DOHH2 (cell line): Measurements from ENCODE around the gene ZNRF1.

Experiments used
- H3F3A ChIP-seq: fragments of 200-600 bp; sonication (generic), shearing (Covaris generic); 2 replicates; pipeline ENCODE4 v1.6.0; 2016; ENCODE audit warnings: antibody characterized with exemption, mild to moderate bottlenecking; ENCODE audit not compliant: control insufficient read depth, insufficient read depth
- H3K27ac ChIP-seq: fragments of 200-600 bp; sonication (generic); 2 replicates; pipeline ENCODE4 v1.5.1; 2014; ENCODE audit warnings: low read depth, mild to moderate bottlenecking, low read length, moderate library complexity
- H3K27me3 ChIP-seq: fragments of 200-600 bp; sonication (generic); 2 replicates; pipeline ENCODE4 v1.6.1; 2014; ENCODE audit warnings: mild to moderate bottlenecking, low read length, mixed read lengths; ENCODE audit not compliant: control insufficient read depth
- H3K36me3 ChIP-seq: fragments of 200-600 bp; sonication (generic); 2 replicates; pipeline ENCODE4 v1.6.1; 2014; ENCODE audit warnings: mild to moderate bottlenecking, low read length, moderate library complexity, mixed read lengths; ENCODE audit not compliant: control insufficient read depth
- H3K4me1 ChIP-seq: fragments of 200-600 bp; sonication (generic); 2 replicates; pipeline ENCODE4 v1.6.1; 2014; ENCODE audit warnings: mild to moderate bottlenecking, low read length, mixed read lengths; ENCODE audit not compliant: control insufficient read depth
- H3K4me2 ChIP-seq: fragments of 200-600 bp; sonication (generic); 2 replicates; pipeline ENCODE4 v1.6.0; 2014; ENCODE audit warnings: mild to moderate bottlenecking, low read length, moderate library complexity
- H3K4me3 ChIP-seq: fragments of 200-600 bp; sonication (generic); 2 replicates; pipeline ENCODE4 v1.5.1; 2014; ENCODE audit warnings: mild to moderate bottlenecking, low read length, mixed read lengths
- H3K79me2 ChIP-seq: fragments of 200-600 bp; sonication (generic); 2 replicates; pipeline ENCODE4 v1.6.1; 2014; ENCODE audit warnings: mild to moderate bottlenecking, low read length, mixed read lengths; ENCODE audit not compliant: control insufficient read depth
- H3K9me2 ChIP-seq: fragments of 200-600 bp; sonication (generic); replicated peaks from 2 replicates; pipeline ENCODE4 v1.6.1; 2014; ENCODE audit warnings: mild to moderate bottlenecking, low read length, mixed read lengths; ENCODE audit not compliant: control insufficient read depth
- H3K9me3 ChIP-seq: fragments of 200-600 bp; sonication (generic); 2 replicates; pipeline ENCODE4 v1.6.1; 2014; ENCODE audit warnings: antibody characterized with exemption, low read length, mixed read lengths; ENCODE audit not compliant: control insufficient read depth, insufficient read depth
- H4K20me1 ChIP-seq: fragments of 200-600 bp; sonication (generic); 2 replicates; pipeline ENCODE4 v1.6.0; 2014; ENCODE audit warnings: low read depth, mild to moderate bottlenecking, antibody characterized with exemption, low read length, moderate library complexity; ENCODE audit not compliant: control insufficient read depth, insufficient read depth
- EZH2phosphoT487 ChIP-seq: fragments of 200-600 bp; sonication (generic); IDR thresholded peaks from 2 replicates; pipeline ENCODE4 v1.6.1; 2017; ENCODE audit warnings: borderline replicate concordance, mild to moderate bottlenecking, antibody characterized with exemption, low read length, moderate library complexity, mixed read lengths
- TF ChIP-seq, protein P1 (sequence below): fragments of 200-600 bp; sonication (generic); IDR thresholded peaks from one replicate; pipeline ENCODE4 v1.5.1; 2014; ENCODE audit warnings: antibody characterized with exemption, mild to moderate bottlenecking, low read depth, low read length; ENCODE audit not compliant: poor library complexity, severe bottlenecking

The ZNRF1 gene

DNA sequence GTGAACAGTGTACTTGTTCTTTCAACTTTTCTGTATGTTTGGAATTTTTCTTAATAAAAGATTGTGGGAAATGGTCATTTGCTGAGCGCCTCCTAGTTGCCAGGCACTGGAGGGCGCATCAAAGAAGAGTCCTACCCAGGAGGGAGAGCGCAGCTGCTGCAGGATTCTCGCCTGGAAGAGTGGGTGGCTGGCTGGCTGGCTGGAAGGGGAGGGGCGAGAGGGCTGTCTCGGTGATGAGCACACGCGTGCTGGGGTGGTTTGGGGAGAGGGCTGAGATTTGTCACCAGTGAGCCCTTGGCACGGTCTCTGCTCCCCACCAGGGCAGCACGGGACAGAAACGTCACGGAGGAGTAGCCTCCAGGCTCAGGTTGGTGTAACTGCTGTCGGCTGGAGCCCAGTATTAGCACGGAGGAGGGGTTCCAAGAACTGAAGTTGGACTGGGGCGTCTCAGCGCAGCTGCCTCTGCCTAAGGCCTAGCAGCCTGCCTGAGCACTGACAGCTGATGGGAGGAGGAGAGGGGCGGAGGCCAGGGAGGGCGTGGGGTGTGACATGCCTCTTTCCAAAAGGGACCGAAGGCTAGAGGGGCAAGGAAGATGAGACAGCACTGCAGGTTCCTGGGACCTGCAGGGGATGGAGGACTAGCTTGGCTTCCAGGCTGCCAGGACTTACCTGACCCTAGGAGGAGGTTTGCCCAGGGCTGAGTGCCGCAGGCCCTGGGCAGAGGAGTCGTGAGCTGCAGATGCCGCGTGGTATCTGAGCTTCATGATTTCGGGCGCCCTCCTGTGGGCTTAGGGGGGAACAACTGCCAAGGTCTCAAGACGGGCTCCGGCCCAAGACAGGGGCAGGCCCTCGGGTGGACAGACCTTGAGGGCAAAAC lies 112.1 kb downstream of the ZNRF1 start:
- Histone ChIP-seq H3K36me3 (no peaks in the 10 kb centered on the region), H3K79me2 (no peaks in the 10 kb centered on the region), H3K9me2 (no peaks in the 10 kb centered on the region), H3K4me1 (peaks cover 45% of the 10 kb centered on the region), H3F3A (peaks cover 7% of the 10 kb centered on the region; the same call in 1 of the 2 replicates), H4K20me1 (no peaks in the 10 kb centered on the region), H3K4me2 (peak overlapping the region; percentile 84), H3K4me3 (peak overlapping the region; percentile 58), H3K27ac (no peak overlapping the region), H3K9me3 (no peaks in the 10 kb centered on the region), H3K27me3 (no peaks in the 10 kb centered on the region; the same call in 1 of the 2 replicates)
- TF ChIP-seq, protein P1, sequence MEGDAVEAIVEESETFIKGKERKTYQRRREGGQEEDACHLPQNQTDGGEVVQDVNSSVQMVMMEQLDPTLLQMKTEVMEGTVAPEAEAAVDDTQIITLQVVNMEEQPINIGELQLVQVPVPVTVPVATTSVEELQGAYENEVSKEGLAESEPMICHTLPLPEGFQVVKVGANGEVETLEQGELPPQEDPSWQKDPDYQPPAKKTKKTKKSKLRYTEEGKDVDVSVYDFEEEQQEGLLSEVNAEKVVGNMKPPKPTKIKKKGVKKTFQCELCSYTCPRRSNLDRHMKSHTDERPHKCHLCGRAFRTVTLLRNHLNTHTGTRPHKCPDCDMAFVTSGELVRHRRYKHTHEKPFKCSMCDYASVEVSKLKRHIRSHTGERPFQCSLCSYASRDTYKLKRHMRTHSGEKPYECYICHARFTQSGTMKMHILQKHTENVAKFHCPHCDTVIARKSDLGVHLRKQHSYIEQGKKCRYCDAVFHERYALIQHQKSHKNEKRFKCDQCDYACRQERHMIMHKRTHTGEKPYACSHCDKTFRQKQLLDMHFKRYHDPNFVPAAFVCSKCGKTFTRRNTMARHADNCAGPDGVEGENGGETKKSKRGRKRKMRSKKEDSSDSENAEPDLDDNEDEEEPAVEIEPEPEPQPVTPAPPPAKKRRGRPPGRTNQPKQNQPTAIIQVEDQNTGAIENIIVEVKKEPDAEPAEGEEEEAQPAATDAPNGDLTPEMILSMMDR, result peak; percentile 92
- TF ChIP-seq EZH2phosphoT487, result no peak

DNA sequence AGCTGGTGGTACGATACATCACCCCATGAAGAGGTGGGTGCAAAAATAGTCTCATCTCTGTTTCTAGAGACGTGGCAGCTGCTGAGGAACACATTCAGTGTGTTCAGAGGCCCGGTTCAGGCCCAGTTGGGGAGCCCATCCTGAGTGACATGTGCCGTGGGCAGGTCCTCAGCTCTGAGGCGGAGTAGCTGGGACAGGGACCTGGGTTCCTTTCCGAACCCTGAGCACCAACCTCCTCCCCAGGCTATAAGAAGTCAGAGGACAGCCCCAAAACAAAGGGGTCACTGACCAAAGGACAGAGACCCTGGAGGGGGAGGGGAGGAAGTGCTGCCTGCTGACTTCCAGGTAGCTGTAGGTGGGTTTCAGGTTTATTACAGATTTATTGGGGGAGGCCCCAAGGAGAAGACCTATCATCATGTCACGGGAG lies 112.7 kb downstream of the ZNRF1 start:
- Histone ChIP-seq H3K9me3 (no peaks in the 10 kb centered on the region), H3K36me3 (no peaks in the 10 kb centered on the region), H3K4me2 (peak overlapping the region; percentile 84), H3K4me1 (peaks cover 45% of the 10 kb centered on the region), H3K9me2 (no peaks in the 10 kb centered on the region), H3K79me2 (no peaks in the 10 kb centered on the region), H3K27me3 (no peaks in the 10 kb centered on the region; the same call in 1 of the 2 replicates), H3K27ac (no peak overlapping the region), H3K4me3 (peak overlapping the region; percentile 58; the same call in 1 of the 2 replicates), H4K20me1 (no peaks in the 10 kb centered on the region), H3F3A (peaks cover 7% of the 10 kb centered on the region; the same call in 1 of the 2 replicates)
- TF ChIP-seq EZH2phosphoT487, result no peak
- TF ChIP-seq, protein P1, result peak; percentile 11

DNA sequence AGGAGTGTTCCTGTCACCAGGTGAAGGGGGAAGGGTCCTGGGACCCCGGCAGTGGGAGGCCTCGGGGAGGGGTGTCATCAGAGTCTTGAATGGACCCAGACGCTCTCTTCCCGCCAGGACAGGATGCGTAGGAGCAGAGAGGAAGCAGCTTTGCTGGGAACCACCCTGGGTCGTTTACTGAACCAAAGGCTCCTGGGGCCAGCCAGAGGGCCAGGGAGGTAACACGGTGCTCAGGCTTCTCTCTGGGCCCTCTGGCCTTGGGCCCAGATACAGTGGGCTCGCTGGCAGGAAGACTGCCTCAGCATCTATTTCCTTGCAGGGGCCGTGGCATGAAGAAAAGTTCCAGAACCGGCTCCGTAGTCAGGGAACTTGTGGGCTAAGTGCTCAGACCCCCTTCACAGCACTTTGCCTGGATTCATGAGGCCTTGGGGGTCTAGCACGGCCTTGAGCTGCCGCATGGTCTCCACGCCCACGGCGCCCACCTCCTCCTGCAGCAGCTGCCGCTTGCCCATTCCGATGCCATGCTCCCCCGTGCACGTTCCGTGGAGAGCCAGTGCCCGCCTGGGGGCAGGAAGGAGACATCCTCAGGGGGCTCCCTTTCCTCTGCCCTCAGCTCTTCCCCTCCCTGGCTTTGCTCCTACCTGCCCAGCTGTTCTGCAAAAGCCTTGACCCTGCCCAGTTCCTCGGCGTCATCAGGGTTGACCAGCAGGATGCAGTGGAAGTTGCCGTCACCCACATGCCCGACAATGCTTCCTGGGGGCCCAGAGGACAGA lies 113.3 kb downstream of the ZNRF1 start:
- Histone ChIP-seq H3K9me3 (no peaks in the 10 kb centered on the region), H3F3A (peaks cover 7% of the 10 kb centered on the region; the same call in 1 of the 2 replicates), H3K4me1 (peaks cover 45% of the 10 kb centered on the region), H3K4me2 (0 out of 2 replicates have a peak overlapping the region, but pooled peaks have one; percentile 84), H3K27me3 (no peaks in the 10 kb centered on the region; the same call in 1 of the 2 replicates), H3K9me2 (no peaks in the 10 kb centered on the region), H3K27ac (no peak overlapping the region), H3K79me2 (no peaks in the 10 kb centered on the region), H4K20me1 (no peaks in the 10 kb centered on the region), H3K36me3 (no peaks in the 10 kb centered on the region), H3K4me3 (no peak overlapping the region)
- TF ChIP-seq, protein P1, result no peak
- no peak for TF ChIP-seq EZH2phosphoT487
